ENCODE measurements around the gene IRS1. TPM values are rescaled to one million over a fixed set of nuclear protein-coding genes. Genes with fewer than 3 reads are reported as not detected.

IRS1 gene
- polyA plus RNA-seq, 2 of the 4 experiments (the other 2 are of a cell fraction) = 10.4 to 13.9 TPM

- CTCF ChIA-PET = interaction anchor here (0.9 kb wide), 3 partner anchors 15 to 311 kb away, joined by 3 to 4 read pairs (median 3); no protein-coding TSS in a partner anchor
- Histone ChIP-seq H3K4me2 (peak overlapping the region; percentile 53), H3K27ac (peak overlapping the region; percentile 47 to 52; a peak in 2 of 6 replicates), H3K9me3 (no peaks in the 10 kb centered on the region), H3K4me3 (no peak overlapping the region; the same call in 2 of the 3 replicates), H3K4me1 (peaks cover 64% of the 10 kb centered on the region)
- FAIRE-seq = no peak
- POLR2A ChIA-PET = no interaction called here
- TF ChIP-seq SMC3 (IDR thresholded peaks at IDR 0.05) (no peak), ZFP36 (IDR thresholded peaks at IDR 0.05; ENCODE audit: borderline replicate concordance, partially characterized antibody) (no peak), CBX8 (IDR thresholded peaks at IDR 0.05) (no peak), RFX5 (IDR thresholded peaks at IDR 0.05) (no peak), ESRRA (IDR thresholded peaks at IDR 0.05; ENCODE audit: borderline replicate concordance, low read length) (no peak), ZSCAN20 (CRISPR knock-in tag; IDR thresholded peaks at IDR 0.05) (no peak), NFE2L2 (conservative IDR thresholded peaks at IDR 0.05; ENCODE audit: low read length) (no peak), CHD2 (IDR thresholded peaks at IDR 0.05; ENCODE audit: low read length, partially characterized antibody) (no peak), REST (IDR thresholded peaks at IDR 0.05) (no peak), FOXS1 (CRISPR knock-in tag; IDR thresholded peaks at IDR 0.05) (no peak), CBX2 (IDR thresholded peaks at IDR 0.05; ENCODE audit: borderline replicate concordance, low read depth) (no peak), EHF (CRISPR knock-in tag; IDR thresholded peaks at IDR 0.05) (no peak), BHLHE40 (IDR thresholded peaks at IDR 0.05; ENCODE audit: low read depth, low read length) (no peak), JUN (IDR thresholded peaks at IDR 0.05) (no peak), KDM1A (IDR thresholded peaks at IDR 0.05; ENCODE audit: low read depth) (no peak), KDM5A (IDR thresholded peaks at IDR 0.05) (no peak), RCOR1 (IDR thresholded peaks at IDR 0.05; ENCODE audit: low read depth, low read length) (no peak)
- TF ChIP-seq, protein P1, sequence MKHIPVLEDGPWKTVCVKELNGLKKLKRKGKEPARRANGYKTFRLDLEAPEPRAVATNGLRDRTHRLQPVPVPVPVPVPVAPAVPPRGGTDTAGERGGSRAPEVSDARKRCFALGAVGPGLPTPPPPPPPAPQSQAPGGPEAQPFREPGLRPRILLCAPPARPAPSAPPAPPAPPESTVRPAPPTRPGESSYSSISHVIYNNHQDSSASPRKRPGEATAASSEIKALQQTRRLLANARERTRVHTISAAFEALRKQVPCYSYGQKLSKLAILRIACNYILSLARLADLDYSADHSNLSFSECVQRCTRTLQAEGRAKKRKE (CRISPR knock-in tag; IDR thresholded peaks at IDR 0.05; ENCODE audit: low read depth) = no peak
- TF ChIP-seq, protein P2, sequence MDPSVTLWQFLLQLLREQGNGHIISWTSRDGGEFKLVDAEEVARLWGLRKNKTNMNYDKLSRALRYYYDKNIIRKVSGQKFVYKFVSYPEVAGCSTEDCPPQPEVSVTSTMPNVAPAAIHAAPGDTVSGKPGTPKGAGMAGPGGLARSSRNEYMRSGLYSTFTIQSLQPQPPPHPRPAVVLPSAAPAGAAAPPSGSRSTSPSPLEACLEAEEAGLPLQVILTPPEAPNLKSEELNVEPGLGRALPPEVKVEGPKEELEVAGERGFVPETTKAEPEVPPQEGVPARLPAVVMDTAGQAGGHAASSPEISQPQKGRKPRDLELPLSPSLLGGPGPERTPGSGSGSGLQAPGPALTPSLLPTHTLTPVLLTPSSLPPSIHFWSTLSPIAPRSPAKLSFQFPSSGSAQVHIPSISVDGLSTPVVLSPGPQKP (IDR thresholded peaks at IDR 0.05; ENCODE audit: low read depth, low read length) = no peak
- peak in 1 of 2 experiments; percentile 53; a peak in 2 of 6 replicates for ATAC-seq
- 69% methylated on average over 6 of the region's 6 CpGs for WGBS (ENCODE audit: missing lambda C conversion rate)
- no peak for DNase-seq (ENCODE audit: low read depth in 1 of 2, low spot score in 1 of 2)
These were observed 60.6 kb downstream of the IRS1 start for GRCh38 chr2:226738821-226739544.

DNA sequence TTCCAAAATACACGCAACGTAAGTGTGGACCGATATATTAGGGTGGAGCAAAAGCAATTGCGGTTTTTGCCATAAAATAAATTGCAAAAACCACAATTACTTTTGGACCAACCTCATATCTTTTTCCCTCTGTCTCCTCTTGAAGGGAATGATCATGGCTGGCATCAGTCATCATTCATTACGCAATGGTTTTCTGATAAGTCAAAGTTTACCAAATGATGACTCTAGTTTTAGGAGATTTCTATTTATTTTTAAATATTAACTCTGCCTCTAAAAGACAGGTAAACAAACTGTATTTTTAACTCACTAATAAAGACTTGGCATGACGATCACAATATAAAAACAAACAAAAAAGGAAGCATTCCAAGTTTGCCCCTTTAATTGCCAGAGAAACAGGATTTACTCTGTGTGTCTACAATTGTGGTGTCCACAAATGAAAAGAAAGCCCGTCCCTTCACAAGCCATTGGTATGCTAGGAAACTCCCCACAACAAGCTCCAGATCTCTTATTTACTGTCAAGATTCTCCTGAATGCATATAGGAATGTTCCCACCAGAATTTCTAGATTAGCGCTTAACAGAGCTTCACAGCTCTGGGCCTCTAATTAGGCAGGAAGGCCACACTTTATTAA lies 61.3 kb downstream of the IRS1 start:
- no peak for TF ChIP-seq SREBF2 (IDR thresholded peaks at IDR 0.05)
- TF ChIP-seq CEBPB (IDR thresholded peaks at IDR 0.05) = peak; percentile 79 to 89; a peak in 3 of 4 replicates
- TF ChIP-seq FOSL2 (IDR thresholded peaks at IDR 0.05) = no peak
- TF ChIP-seq FOSL2 (CRISPR knock-in tag; IDR thresholded peaks at IDR 0.05) = peak; percentile 17; the same call in 1 of the 2 replicates
- no peak for TF ChIP-seq HEYL (CRISPR knock-in tag; IDR thresholded peaks at IDR 0.05)
- FAIRE-seq = no peak
- peak in 1 of 2 experiments; percentile 43; a peak in 2 of 6 replicates for ATAC-seq
- Histone ChIP-seq H3K4me2 (peak overlapping the region; percentile 53), H3K27ac (peak overlapping the region; percentile 47 to 52; a peak in 3 of 6 replicates), H3K4me1 (peaks cover 71% of the 10 kb centered on the region), H3K9me3 (no peaks in the 10 kb centered on the region), H3K4me3 (no peak overlapping the region)
- ChIA-PET CTCF (interaction anchor here (0.9 to 1.0 kb wide), 3 partner anchors 60 to 311 kb away, joined by 3 to 4 read pairs (median 3); no protein-coding TSS in a partner anchor), POLR2A (no interaction called here)
- no peak for DNase-seq (ENCODE audit: low read depth in 1 of 2, low spot score in 1 of 2)
- 70% methylated on average over 8 of the region's 8 CpGs for WGBS (ENCODE audit: missing lambda C conversion rate)
